ENCODE results near the gene TGFA. TPM values are rescaled to one million over a fixed set of nuclear protein-coding genes. Genes with fewer than 3 reads are reported as not detected.

The TGFA gene
- total RNA-seq, 1 donor = not detected

- H3K27me3 ChIP-seq (ENCODE audit: insufficient read depth, low read length) = peaks cover 6% of the 10 kb centered on the region
- H3K9me3 ChIP-seq (ENCODE audit: low read depth, low read length) = no peaks in the 10 kb centered on the region
- no peak overlapping the region for H3K4me3 ChIP-seq (ENCODE audit: insufficient read depth, low read length)
- H3K36me3 ChIP-seq (ENCODE audit: insufficient read depth, low read length) = no peaks in the 10 kb centered on the region
- no peak for DNase-seq (ENCODE audit: insufficient read length, low spot score, missing footprints)
- no peaks in the 10 kb centered on the region for H4K20me1 ChIP-seq (ENCODE audit: insufficient read depth, low read length)
- H3K4me1 ChIP-seq (ENCODE audit: insufficient read depth, low read length) = no peaks in the 10 kb centered on the region
- TF ChIP-seq, protein P1, sequence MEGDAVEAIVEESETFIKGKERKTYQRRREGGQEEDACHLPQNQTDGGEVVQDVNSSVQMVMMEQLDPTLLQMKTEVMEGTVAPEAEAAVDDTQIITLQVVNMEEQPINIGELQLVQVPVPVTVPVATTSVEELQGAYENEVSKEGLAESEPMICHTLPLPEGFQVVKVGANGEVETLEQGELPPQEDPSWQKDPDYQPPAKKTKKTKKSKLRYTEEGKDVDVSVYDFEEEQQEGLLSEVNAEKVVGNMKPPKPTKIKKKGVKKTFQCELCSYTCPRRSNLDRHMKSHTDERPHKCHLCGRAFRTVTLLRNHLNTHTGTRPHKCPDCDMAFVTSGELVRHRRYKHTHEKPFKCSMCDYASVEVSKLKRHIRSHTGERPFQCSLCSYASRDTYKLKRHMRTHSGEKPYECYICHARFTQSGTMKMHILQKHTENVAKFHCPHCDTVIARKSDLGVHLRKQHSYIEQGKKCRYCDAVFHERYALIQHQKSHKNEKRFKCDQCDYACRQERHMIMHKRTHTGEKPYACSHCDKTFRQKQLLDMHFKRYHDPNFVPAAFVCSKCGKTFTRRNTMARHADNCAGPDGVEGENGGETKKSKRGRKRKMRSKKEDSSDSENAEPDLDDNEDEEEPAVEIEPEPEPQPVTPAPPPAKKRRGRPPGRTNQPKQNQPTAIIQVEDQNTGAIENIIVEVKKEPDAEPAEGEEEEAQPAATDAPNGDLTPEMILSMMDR (IDR thresholded peaks at IDR 0.05; ENCODE audit: extremely low read depth, low read depth, low read length) = no peak
- H2AFZ ChIP-seq (ENCODE audit: low read length) = no peak overlapping the region
- no peak overlapping the region for H3K27ac ChIP-seq (ENCODE audit: low read depth, low read length)
- no peak overlapping the region for H3K4me2 ChIP-seq (ENCODE audit: insufficient read depth, low read length)
- no peaks in the 10 kb centered on the region for H3K79me2 ChIP-seq (ENCODE audit: insufficient read depth, low read length)
These were observed 18.1 kb downstream of the TGFA start for GRCh38 chr2:70535573-70535972.

GRCh38 chr2:70534183-70534836 lies 19.3 kb downstream of the TGFA start:
- H3K36me3 ChIP-seq (ENCODE audit: insufficient read depth, low read length) = no peaks in the 10 kb centered on the region
- H3K4me1 ChIP-seq (ENCODE audit: insufficient read depth, low read length) = no peaks in the 10 kb centered on the region
- no peaks in the 10 kb centered on the region for H3K79me2 ChIP-seq (ENCODE audit: insufficient read depth, low read length)
- no peak overlapping the region for H2AFZ ChIP-seq (ENCODE audit: low read length)
- H3K27ac ChIP-seq (ENCODE audit: low read depth, low read length) = no peak overlapping the region
- peaks cover 6% of the 10 kb centered on the region for H3K27me3 ChIP-seq (ENCODE audit: insufficient read depth, low read length)
- no peaks in the 10 kb centered on the region for H3K9me3 ChIP-seq (ENCODE audit: low read depth, low read length)
- TF ChIP-seq, protein P1 (IDR thresholded peaks at IDR 0.05; ENCODE audit: extremely low read depth, low read depth, low read length) = no peak
- no peak for DNase-seq (ENCODE audit: insufficient read length, low spot score, missing footprints)
- H3K4me3 ChIP-seq (ENCODE audit: insufficient read depth, low read length) = no peak overlapping the region
- H4K20me1 ChIP-seq (ENCODE audit: insufficient read depth, low read length) = no peaks in the 10 kb centered on the region
- no peak overlapping the region for H3K4me2 ChIP-seq (ENCODE audit: insufficient read depth, low read length)

DNA sequence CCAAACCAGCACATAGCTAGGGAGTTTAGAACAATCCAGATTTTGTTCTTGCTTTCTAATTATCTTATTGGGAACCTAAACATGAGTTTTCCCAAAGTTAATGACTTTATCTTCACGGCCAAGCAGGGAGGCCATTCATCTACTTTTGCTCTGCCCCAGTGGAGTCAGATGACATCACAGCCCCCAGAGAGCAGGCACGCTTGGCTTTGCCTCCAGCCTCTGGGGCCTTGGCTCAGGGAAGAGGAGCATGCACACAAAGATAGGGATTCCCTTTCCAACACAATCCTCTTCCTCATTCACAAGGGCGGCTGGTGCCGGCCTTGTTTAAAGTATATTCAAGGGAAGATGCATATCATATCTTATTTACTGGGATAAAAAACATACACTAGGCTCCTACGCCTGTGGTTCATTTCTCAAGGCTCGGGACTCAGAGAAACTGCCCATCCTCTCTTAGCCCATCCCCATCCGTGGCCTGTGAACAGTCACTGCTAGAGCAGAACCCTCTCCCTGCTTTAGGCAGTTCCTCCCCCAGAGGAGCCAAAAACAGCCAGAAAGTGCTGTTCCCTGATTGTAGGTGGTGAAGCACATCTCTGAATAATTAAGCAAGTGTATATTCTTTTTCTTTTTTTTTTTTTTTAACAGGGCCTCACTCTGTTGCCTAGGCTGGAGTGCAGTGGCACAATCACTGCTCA lies 21.2 kb downstream of the TGFA start:
- H3K36me3 ChIP-seq (ENCODE audit: insufficient read depth, low read length) = no peaks in the 10 kb centered on the region
- no peaks in the 10 kb centered on the region for H4K20me1 ChIP-seq (ENCODE audit: insufficient read depth, low read length)
- H3K27me3 ChIP-seq (ENCODE audit: insufficient read depth, low read length) = peaks cover 6% of the 10 kb centered on the region
- no peaks in the 10 kb centered on the region for H3K4me1 ChIP-seq (ENCODE audit: insufficient read depth, low read length)
- H3K27ac ChIP-seq (ENCODE audit: low read depth, low read length) = no peak overlapping the region
- H3K4me3 ChIP-seq (ENCODE audit: insufficient read depth, low read length) = no peak overlapping the region
- no peaks in the 10 kb centered on the region for H3K9me3 ChIP-seq (ENCODE audit: low read depth, low read length)
- no peak overlapping the region for H3K4me2 ChIP-seq (ENCODE audit: insufficient read depth, low read length)
- no peaks in the 10 kb centered on the region for H3K79me2 ChIP-seq (ENCODE audit: insufficient read depth, low read length)
- TF ChIP-seq, protein P1 (IDR thresholded peaks at IDR 0.05; ENCODE audit: extremely low read depth, low read depth, low read length) = no peak
- H2AFZ ChIP-seq (ENCODE audit: low read length) = no peak overlapping the region
- DNase-seq (ENCODE audit: insufficient read length, low spot score, missing footprints) = no peak

DNA sequence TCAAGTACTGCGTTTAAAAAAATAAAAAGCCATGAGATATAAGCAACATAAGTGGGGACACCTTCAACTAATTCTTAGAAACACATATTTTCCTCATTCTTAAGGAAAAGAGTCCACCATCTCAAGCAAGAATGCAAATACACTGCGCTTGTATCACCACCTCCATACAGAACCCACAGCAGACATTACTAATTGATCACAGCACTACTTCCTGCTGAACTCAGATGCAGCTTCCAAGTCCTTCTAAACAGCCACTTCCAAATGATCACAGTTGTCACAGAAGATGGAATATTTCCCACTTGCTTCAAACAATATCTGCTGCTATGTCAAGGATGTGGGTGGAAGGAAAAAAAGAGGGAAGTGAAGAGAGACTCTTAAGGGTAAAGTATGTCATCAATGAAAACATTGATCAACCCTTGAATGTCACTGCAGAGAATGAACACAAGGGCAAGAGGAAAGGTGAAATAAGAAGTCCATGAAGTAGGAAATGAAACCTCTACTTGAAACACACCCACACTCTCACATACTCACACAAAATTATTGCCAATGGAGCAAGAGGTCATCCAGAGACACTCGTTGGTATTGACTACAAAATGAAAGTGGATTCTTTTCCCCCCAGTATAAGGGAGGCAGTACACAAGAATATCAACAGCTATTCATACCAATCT lies 22.1 kb downstream of the TGFA start:
- Histone ChIP-seq H3K36me3 (ENCODE audit: insufficient read depth, low read length) (no peaks in the 10 kb centered on the region), H3K27ac (ENCODE audit: low read depth, low read length) (no peak overlapping the region), H3K4me2 (ENCODE audit: insufficient read depth, low read length) (no peak overlapping the region), H3K9me3 (ENCODE audit: low read depth, low read length) (no peaks in the 10 kb centered on the region), H3K4me3 (ENCODE audit: insufficient read depth, low read length) (no peak overlapping the region), H3K79me2 (ENCODE audit: insufficient read depth, low read length) (no peaks in the 10 kb centered on the region), H3K27me3 (ENCODE audit: insufficient read depth, low read length) (peaks cover 5% of the 10 kb centered on the region), H4K20me1 (ENCODE audit: insufficient read depth, low read length) (no peaks in the 10 kb centered on the region), H3K4me1 (ENCODE audit: insufficient read depth, low read length) (no peaks in the 10 kb centered on the region), H2AFZ (ENCODE audit: low read length) (no peak overlapping the region)
- TF ChIP-seq, protein P1 (IDR thresholded peaks at IDR 0.05; ENCODE audit: extremely low read depth, low read depth, low read length) = no peak
- peak; percentile 61 for DNase-seq (ENCODE audit: insufficient read length, low spot score, missing footprints)
